Measurements from ENCODE around the gene WNT4. TPM values are rescaled to one million over a fixed set of nuclear protein-coding genes. Genes with fewer than 3 reads are reported as not detected.

WNT4 gene
- total RNA-seq, 1 experiment from 2014 or later: 1.5 TPM

DNA sequence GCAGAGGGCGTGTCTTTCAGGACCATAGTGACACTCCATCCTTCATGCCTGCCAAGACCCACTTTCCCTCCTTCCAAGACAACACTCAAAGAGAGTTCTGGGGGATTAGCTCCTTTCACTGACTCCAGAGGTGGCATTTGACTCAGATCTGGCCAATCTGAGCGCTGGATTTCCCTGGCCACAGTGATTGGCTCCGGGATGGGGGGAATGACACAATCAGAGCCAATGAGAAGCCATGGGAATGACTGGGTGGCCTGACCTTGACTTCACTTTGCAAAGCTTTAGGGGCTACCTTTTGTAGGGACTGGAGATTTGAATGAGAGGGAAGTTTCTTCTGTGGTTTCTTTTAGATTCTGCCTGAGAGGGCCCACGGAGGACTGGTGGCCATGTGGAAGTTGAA is 26.9 kb upstream of the WNT4 start:
- BruUV-seq (replicated peaks): no TSS peak
- Histone ChIP-seq H3K4me1 (ENCODE audit: control insufficient read depth in 1 of 2, insufficient read depth in 2 of 2, low read length in 2 of 2) (no peaks in the 10 kb centered on the region), H4K20me1 (ENCODE audit: insufficient read depth) (no peaks in the 10 kb centered on the region), H3K27me3 (ENCODE audit: insufficient read depth, low read length) (no peaks in the 10 kb centered on the region), H3K36me3 (ENCODE audit: control insufficient read depth in 1 of 2, insufficient read depth in 2 of 2, low read length in 2 of 2) (no peaks in the 10 kb centered on the region), H3K4me2 (ENCODE audit: low read length) (no peak overlapping the region), H3K9ac (ENCODE audit: low read length) (no peak overlapping the region), H3K9me2 (ENCODE audit: insufficient read depth) (no peaks in the 10 kb centered on the region), H3K79me2 (ENCODE audit: insufficient read depth, low read length) (no peaks in the 10 kb centered on the region), H3K9me3 (ENCODE audit: control insufficient read depth in 1 of 2, insufficient read depth in 1 of 2, low read depth in 1 of 2, low read length in 2 of 2) (no peaks in the 10 kb centered on the region), H2AFZ (ENCODE audit: low read depth, low read length, poor library complexity, severe bottlenecking) (no peak overlapping the region), H3K4me3 (replicated peaks in 1 of 2; ENCODE audit: low read depth in 1 of 2, low read length in 2 of 2) (no peak overlapping the region), H3K27ac (ENCODE audit: low read depth, low read length) (no peak overlapping the region)
- ChIA-PET POLR2A (no interaction called here), CTCF (no interaction called here), RAD21 (ENCODE audit: low non-redundant PET in 1 of 2, low total read pairs in 2 of 2, uncharacterized antibody in 2 of 2, unreplicated experiment in 2 of 2) (no interaction called here)
- TF ChIP-seq ZNF274 (IDR thresholded peaks at IDR 0.05; ENCODE audit: low read depth, low read length): no peak
- TF ChIP-seq CEBPB (IDR thresholded peaks at IDR 0.05; ENCODE audit: low read depth): no peak
- no peak for TF ChIP-seq ELF1 (IDR thresholded peaks at IDR 0.05; ENCODE audit: borderline replicate concordance, low read depth)
- TF ChIP-seq, protein P1, sequence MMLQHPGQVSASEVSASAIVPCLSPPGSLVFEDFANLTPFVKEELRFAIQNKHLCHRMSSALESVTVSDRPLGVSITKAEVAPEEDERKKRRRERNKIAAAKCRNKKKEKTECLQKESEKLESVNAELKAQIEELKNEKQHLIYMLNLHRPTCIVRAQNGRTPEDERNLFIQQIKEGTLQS (IDR thresholded peaks at IDR 0.05): no peak
- ATAC-seq (0 out of 2 replicates have a peak, but pooled peaks have one; percentile 35), DNase-seq (ENCODE audit: low read depth, low spot score) (no peak)
- intact Hi-C loops (cut with micrococcal nuclease): no loop called here

DNA sequence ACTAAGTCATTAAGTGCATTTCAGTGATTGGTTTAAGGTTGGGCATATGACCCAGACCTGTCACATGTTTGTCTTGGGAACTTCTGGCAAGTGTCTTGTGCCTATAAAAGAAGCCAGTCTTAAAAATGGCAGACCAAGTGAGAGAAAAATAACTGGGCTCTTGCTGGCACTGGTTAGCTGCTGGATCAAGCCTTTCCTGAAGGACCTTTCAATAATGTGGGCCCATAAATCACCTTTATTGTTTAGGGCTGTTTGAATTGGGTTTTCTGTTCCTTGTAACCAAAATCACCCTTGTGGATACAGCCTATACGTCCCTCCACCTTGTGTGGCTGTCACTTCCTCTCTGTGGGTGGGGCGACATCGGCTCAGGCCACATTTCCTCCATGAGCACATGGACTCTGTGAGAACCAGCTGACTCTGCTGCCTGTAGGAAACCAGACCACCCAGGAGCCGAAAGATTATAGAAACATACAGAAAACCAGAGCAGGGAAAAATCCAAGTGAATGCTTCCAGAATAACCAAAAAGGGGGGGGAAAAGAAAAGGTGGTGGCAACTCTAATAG is 25.6 kb upstream of the WNT4 start:
- H4K20me1 ChIP-seq (ENCODE audit: insufficient read depth): no peaks in the 10 kb centered on the region
- H3K4me2 ChIP-seq (ENCODE audit: low read length): no peak overlapping the region
- no peak overlapping the region for H3K9ac ChIP-seq (ENCODE audit: low read length)
- ATAC-seq (no peak), DNase-seq (ENCODE audit: low read depth, low spot score) (no peak)
- H3K4me1 ChIP-seq (ENCODE audit: control insufficient read depth in 1 of 2, insufficient read depth in 2 of 2, low read length in 2 of 2): no peaks in the 10 kb centered on the region; a peak in 1 of 4 replicates
- no peaks in the 10 kb centered on the region for H3K36me3 ChIP-seq (ENCODE audit: control insufficient read depth in 1 of 2, insufficient read depth in 2 of 2, low read length in 2 of 2)
- no peaks in the 10 kb centered on the region for H3K9me3 ChIP-seq (ENCODE audit: control insufficient read depth in 1 of 2, insufficient read depth in 1 of 2, low read depth in 1 of 2, low read length in 2 of 2)
- POLR2A ChIA-PET: no interaction called here
- no peak overlapping the region for H2AFZ ChIP-seq (ENCODE audit: low read depth, low read length, poor library complexity, severe bottlenecking)
- CTCF ChIA-PET: no interaction called here
- no peak overlapping the region for H3K27ac ChIP-seq (ENCODE audit: low read depth, low read length)
- BruUV-seq (replicated peaks): no TSS peak
- H3K9me2 ChIP-seq (ENCODE audit: insufficient read depth): no peaks in the 10 kb centered on the region
- intact Hi-C loops (cut with micrococcal nuclease): no loop called here
- RAD21 ChIA-PET (ENCODE audit: low non-redundant PET in 1 of 2, low total read pairs in 2 of 2, uncharacterized antibody in 2 of 2, unreplicated experiment in 2 of 2): no interaction called here
- no peak overlapping the region for H3K4me3 ChIP-seq (replicated peaks in 1 of 2; ENCODE audit: low read depth in 1 of 2, low read length in 2 of 2)
- no peaks in the 10 kb centered on the region for H3K27me3 ChIP-seq (ENCODE audit: insufficient read depth, low read length)
- no peak for TF ChIP-seq POLR2AphosphoS5 (IDR thresholded peaks at IDR 0.05; ENCODE audit: low read depth, low read length)
- TF ChIP-seq, protein P2, sequence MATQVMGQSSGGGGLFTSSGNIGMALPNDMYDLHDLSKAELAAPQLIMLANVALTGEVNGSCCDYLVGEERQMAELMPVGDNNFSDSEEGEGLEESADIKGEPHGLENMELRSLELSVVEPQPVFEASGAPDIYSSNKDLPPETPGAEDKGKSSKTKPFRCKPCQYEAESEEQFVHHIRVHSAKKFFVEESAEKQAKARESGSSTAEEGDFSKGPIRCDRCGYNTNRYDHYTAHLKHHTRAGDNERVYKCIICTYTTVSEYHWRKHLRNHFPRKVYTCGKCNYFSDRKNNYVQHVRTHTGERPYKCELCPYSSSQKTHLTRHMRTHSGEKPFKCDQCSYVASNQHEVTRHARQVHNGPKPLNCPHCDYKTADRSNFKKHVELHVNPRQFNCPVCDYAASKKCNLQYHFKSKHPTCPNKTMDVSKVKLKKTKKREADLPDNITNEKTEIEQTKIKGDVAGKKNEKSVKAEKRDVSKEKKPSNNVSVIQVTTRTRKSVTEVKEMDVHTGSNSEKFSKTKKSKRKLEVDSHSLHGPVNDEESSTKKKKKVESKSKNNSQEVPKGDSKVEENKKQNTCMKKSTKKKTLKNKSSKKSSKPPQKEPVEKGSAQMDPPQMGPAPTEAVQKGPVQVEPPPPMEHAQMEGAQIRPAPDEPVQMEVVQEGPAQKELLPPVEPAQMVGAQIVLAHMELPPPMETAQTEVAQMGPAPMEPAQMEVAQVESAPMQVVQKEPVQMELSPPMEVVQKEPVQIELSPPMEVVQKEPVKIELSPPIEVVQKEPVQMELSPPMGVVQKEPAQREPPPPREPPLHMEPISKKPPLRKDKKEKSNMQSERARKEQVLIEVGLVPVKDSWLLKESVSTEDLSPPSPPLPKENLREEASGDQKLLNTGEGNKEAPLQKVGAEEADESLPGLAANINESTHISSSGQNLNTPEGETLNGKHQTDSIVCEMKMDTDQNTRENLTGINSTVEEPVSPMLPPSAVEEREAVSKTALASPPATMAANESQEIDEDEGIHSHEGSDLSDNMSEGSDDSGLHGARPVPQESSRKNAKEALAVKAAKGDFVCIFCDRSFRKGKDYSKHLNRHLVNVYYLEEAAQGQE (IDR thresholded peaks at IDR 0.05; ENCODE audit: low read depth): no peak
- TF ChIP-seq JUND (IDR thresholded peaks at IDR 0.05): no peak
- TF ChIP-seq SP1 (IDR thresholded peaks at IDR 0.05; ENCODE audit: low read depth): no peak
- no peak for TF ChIP-seq RAD21 (IDR thresholded peaks at IDR 0.05; ENCODE audit: low read depth)
- no peak for TF ChIP-seq FOSL1 (IDR thresholded peaks at IDR 0.05; ENCODE audit: low read depth)
- TF ChIP-seq, protein P3, sequence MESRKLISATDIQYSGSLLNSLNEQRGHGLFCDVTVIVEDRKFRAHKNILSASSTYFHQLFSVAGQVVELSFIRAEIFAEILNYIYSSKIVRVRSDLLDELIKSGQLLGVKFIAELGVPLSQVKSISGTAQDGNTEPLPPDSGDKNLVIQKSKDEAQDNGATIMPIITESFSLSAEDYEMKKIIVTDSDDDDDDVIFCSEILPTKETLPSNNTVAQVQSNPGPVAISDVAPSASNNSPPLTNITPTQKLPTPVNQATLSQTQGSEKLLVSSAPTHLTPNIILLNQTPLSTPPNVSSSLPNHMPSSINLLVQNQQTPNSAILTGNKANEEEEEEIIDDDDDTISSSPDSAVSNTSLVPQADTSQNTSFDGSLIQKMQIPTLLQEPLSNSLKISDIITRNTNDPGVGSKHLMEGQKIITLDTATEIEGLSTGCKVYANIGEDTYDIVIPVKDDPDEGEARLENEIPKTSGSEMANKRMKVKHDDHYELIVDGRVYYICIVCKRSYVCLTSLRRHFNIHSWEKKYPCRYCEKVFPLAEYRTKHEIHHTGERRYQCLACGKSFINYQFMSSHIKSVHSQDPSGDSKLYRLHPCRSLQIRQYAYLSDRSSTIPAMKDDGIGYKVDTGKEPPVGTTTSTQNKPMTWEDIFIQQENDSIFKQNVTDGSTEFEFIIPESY (IDR thresholded peaks at IDR 0.05; ENCODE audit: extremely low read depth, insufficient replicate concordance, low read length): no peak
- no peak for TF ChIP-seq POLR2A (IDR thresholded peaks at IDR 0.05; ENCODE audit: borderline replicate concordance, extremely low read depth, insufficient read depth, insufficient read length)
- H3K79me2 ChIP-seq (ENCODE audit: insufficient read depth, low read length): no peaks in the 10 kb centered on the region

All from HCT116 (cell line).